GM19239 (cell line): ENCODE data around the gene KLHL24.
"Not testable (repeated sequence)": the region's sequence is repeated elsewhere in the genome, so short reads cannot be mapped to it uniquely, and the experiment has no call there.

Experiments used
- DNase-seq: peaks from one replicate; pipeline ENCODE4 v3.0.0; 2011; ENCODE audit warnings: low spot score; ENCODE audit not compliant: insufficient read length
- FAIRE-seq: peaks from 2 replicates; lab custom pipeline; 2011; peaks lifted over from hg19 to GRCh38; lab: Jason Lieb, UNC

KLHL24 gene

DNA sequence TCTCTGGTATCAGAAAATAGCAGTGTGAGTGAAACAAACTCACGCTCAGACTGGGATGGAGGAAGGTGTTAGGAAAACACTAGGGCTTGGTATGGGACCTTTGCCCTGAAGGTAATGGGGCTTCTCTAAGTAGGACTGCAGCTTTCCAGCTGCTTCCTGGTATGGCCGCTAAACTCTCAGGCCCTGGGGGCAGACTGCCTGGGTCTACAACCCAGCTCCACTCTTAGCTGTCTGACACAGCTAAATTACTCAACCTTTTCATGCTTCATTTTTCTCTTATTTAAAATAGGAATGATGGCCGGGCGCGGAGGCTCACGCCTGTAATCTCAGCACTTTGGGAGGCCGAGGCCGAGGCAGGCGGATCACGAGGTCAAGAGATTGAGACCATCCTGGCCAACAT lies 57.0 kb downstream of the KLHL24 start:
- no peak for DNase-seq
- no peak for FAIRE-seq

DNA sequence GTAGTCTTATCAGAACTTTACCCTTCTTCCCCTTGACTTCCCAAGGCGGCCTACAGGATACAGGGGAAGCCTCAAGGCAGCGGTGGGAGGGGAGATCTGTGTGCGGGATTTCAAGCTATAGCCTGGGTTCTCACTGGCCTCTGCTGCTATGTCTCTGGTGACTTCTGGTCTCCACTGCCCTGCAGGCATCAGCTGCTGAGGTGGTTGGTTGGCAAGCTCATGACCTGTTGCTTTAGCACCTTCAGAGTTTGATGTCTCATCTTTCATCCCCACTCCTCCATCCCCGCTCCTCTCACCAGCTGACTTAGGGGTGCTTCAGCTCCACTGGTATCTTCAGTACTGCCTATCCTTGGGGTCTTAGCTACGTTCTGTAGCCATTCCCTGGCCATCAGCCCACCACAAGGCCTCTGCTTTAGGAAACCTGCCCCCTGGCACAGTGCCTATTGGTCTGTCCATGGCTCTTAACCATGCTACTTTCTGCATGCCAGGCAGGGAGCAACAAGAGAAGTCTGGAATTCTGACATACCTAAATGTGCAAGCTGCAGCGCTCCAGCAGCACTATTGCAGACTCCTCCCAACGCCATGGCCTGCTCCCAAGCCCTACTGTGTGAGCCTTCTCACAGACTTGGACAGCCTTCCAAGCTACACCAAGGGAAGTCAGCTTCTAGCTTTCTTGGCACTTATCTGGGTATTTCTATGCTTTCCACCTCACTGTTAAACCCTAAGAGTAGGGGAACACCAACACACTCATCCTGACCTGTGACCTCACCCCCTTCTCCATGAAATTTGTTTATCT lies 60.3 kb downstream of the KLHL24 start:
- FAIRE-seq (no peak), DNase-seq (no peak)

DNA sequence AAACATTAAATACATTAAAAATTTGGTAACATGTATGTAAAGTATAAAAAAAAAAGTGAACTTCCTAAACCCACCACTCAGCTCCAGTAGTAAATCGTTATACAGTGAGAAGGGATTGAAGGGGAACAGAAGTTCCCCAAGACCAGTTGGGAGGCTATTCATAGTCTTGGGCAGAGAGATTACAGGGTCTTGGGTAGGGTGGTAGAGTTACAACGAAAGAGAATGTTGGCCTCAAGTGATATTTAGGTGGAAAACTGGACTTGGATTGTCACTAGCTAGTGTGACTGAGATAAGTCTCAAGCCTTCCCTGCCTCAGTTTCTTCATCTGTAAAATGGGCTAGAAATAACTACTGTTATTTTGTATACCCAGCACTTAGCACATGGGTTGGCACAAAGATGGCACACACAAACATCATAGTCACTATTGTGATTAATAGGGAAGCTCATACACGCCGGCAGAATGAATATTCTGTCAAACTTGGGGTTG lies 61.7 kb downstream of the KLHL24 start:
- DNase-seq (no peak), FAIRE-seq (no peak)

DNA sequence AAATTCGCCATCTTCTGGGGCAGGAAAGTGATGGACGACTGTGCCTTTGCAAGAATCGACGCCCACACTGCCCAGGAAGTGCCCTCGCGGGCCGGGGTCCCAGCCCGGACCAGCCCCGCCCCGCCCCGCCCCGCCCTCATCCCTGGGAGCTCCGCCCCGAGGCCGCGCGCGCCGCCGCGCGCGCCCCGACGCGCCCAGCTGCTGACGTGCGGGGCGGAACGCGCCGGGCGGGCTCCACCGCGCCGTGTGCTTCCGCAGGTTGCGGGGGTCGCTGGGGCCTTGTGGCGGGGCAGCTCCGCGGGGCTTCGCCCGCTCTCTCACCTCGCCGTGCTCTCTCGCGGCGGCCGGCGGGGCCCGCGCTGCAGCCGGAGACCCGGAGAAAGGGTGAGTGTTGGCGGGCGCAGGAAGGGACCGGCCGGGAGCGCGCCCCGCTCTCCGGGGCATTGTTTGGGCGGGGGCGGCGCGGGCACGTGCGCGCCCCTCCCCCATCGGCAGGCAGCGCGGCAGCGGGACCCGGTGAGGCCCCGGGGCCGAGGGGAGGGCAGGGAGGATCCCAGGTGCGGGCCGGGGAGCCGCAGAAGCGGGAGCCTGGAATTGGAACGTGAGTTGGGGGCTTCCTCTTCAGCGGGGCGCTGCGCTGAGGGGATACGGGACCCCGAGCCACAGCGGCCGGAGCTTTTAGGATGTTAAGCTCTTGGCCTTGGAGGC lies 62.3 kb downstream of the KLHL24 start, which contains the start of gene YEATS2:
TSS of gene YEATS2 (plus strand) at position 188 of the 708 bp plus-strand sequence. CDS start 17,366 bp downstream, outside the sequence.
- DNase-seq (peak; percentile 94), FAIRE-seq (no peak)

DNA sequence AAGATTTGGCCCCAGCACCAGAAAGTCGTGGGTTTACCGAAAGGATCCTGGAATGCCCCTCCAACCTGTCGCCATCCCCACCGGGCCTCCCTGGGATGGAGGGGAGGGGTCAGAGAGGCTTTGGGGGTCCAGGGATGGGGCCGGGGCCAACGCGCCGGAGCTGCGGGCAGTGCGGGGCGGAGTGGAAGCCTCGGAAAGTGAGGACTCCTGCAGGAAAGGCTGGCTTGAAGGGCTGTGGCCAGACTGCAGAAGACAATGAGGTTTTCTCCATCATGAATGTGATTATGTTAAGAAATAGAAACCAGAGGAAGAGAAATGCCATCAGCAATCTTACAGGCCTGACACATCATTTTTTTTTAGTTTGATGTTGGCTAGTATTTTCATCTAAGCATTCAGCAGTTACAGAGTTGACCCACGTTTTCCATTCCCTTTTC lies 62.9 kb downstream of the KLHL24 start:
- peak; percentile 37 for FAIRE-seq
- peak; percentile 42 for DNase-seq

DNA sequence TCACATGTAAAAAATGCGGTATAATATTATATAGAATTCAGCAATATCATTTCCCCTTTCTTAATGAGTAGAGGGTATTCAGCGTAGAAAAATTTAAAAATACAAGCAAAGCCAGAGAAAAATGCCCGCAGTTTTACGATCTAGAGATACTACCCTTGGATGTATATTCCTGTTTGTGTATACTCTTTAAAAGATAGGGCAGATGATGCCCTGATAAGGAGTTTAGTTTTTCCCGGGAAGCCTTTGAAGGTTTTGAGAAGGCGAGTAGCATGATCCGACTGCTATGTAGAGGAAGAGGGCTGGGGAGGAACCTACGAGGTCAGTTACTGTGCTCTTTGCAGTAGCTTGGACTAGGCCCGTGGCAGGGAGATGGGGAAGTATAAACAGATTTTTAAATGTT lies 63.3 kb downstream of the KLHL24 start:
- DNase-seq, result no peak
- peak; percentile 31 for FAIRE-seq

DNA sequence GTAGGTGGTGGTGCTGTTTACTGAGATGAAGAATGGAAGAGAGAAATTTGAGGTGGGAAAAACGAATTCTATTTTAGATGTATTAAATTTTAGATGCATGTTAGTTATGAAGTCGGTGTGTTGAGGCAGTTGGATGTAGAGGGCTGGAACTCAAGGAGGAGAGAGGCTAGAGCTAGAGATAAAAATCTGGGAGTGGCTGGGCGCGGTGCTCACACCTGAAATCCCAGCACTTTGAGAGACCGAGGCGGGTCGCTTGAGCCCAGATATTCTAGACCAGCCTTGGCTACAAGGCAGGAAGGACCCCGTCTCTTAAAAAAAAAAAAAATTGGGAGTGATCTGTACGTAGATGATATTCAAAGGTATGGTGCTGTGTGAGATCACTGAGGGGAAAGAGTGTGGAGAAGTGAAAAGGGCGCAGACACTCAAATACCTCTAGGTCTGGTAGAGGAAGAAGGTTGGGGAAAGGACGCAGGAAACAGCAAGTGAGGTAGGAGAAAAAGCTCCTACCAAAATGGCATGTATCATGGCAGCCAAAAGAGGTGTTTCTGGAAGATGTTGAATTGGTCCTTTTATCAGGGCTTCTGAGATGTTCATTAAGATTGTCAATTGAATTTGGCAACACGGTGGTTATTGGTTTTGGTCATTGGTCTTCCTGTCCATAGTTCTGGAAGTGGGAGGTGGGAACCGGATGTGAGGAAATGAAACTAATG lies 64.0 kb downstream of the KLHL24 start:
- FAIRE-seq (peak; percentile 54), DNase-seq (no peak)

DNA sequence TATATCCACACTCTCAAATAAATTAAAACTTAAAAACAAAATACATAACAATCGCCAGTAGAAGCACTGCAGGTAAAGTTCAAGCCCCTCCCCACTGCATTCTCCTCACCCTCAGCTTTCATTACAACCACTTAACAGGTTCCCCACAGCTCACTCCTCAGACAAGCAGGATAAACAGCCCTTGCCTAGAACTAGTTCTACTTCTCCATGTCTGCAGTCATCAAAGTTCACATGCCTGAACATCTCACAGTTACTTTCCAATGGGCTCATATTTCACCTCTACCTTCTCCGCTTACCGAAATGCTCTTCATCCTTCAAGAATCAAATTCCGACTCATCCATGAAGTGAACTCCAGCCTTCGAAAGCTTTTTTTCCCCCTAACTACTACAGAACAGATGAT lies 66.3 kb downstream of the KLHL24 start:
- FAIRE-seq (no peak), DNase-seq (no peak)

DNA sequence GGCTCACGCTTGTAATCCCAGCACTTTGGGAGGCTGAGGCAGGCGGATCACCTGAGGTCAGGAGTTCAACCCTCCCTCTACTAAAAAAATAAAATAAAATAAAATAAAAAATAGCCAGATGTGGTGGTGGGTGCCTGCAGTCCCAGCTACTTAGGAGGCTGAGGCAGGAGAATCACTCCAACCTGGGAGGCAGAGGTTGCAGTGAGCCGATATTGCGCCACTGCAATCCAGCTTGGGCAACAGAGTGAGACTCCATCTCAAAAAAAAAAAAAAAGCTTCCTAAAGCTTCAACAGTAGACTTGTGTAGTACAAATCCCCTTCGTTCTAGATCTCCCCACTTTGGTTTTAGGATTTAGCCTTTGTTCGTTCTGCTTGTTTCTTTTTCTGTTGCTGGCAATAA lies 68.5 kb downstream of the KLHL24 start:
- not testable (repeated sequence) for FAIRE-seq, DNase-seq

DNA sequence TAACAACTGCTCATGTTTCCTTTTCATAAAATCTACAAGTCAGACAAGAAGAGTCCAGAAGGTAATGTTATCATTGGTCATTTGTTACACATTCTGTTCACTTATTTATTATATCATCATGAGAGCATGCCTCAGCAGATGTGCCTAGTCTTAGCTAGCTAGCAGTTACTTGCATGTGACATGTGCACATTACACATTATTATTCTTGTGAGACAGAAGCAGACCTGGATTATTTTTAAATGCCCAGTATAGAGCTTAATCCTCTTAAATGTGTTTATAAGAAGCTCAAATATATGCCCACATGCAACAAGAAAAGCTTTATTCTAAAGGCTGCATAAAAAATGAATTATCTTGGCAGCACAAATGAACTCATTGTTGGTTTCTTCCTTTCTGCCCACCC lies 74.8 kb downstream of the KLHL24 start:
- no peak for DNase-seq
- no peak for FAIRE-seq

DNA sequence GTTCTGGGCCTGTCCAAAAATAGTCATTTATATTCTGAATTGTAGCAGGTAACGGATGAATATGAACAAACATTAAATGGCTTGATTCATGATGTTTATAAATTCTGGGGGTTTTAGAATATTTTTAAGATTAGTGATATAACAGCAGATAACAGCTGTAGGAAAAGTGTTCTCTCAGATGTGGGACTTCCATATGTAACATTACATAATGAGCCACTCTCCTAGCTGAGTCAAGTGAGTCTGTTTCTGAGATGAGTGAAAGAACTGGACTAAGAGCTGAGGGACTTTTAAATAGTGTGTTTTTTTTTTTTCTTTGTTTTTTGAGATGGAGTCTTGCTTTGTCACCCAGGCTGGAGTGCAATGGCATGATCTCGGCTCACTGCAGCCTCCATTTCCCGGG lies 76.1 kb downstream of the KLHL24 start:
- DNase-seq (no peak), FAIRE-seq (no peak)

DNA sequence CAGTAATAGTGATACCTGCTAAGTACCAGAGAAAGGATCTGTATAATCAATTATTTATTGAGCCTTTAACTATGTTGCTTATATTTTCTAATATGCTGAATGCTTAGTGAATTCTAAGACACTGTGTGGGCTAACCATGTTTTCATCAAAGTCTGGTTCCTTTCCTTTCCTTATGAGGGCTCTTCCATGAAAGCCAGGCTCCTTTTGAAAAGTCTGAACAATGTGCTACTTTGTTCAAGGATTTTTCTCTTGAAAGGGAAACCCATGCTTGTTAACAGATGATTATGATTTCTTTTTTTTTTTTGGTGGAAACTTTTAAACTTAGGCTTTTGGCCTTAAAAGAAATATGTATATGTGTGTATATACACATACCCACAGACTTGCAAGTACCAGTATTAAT lies 79.2 kb downstream of the KLHL24 start:
- FAIRE-seq (no peak), DNase-seq (no peak)

DNA sequence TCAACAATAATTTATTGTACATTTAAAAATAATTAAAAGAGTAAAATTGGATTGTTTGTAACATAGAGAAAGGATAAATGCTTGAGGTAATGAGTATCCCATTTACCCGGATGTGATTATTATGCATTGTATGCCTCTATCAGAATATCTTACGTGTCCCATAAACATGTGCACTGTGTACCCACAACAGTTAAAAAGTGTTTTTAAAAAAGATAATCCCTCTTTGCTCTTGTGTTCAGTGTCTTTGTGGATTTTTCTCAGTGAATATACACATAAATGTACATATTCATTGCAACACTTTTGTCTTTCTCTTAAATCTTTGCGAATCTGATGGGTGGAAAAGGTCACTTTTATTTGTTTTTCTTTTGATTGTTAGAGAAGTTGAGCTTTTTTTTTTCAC lies 82.6 kb downstream of the KLHL24 start:
- DNase-seq (no peak), FAIRE-seq (no peak)

DNA sequence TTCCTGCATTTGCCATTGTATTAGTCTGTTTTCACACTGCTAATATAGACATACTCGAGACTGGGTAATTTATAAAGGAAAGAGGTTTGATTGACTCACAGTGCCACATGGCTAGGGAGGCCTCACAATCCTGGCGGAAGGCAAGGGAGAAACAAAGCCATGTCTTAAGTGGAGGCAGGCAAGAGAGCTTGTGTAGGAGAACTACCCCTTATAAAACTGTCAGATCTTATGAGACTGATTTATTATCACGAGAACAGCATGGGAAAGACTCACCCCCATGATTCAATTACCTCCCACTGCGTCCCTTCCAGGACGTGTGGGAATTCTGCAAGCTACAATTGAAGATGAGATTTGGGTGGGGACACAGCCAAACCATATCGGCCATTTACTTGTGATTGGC lies 90.0 kb downstream of the KLHL24 start:
- FAIRE-seq (no peak), DNase-seq (no peak)

DNA sequence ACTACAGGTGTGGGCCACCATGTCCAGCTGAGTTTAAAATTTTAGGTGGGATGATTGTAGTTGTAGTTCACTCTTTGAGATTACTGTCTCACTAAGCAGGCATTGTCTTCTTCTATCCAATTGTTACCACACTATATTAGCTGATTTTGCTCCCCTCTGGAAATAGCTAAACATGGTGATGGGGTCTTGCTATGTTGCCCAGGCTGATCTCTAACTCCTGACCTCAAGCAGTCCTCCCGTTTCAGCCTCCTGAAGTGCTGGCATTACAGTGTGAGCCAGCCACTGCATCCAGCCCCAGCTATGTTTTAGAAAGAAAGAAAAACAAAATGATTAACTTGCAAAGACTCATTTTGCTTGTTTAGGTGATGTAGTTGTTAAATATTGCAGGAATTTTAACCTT lies 92.8 kb downstream of the KLHL24 start:
- FAIRE-seq, result no peak
- no peak for DNase-seq

DNA sequence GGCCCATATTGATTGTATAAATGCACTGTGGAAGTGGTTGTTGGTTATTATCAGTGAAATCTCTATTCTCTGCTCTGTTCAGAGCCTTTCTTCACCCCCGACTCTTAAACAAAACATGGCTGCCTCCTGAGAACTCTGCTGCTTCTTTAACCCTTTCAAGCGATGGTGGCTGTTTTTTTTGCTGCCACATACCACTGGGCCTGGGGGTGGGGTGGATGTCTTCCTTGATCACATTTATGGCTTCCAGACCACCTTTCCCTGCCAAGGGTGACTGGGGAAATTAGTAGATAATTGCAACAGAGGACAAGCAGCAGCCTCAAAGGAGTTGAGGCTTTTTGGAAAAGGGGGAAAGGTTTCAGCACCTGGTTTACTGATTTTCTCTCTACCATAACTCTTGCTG lies 94.9 kb downstream of the KLHL24 start:
- DNase-seq (no peak), FAIRE-seq (no peak)

DNA sequence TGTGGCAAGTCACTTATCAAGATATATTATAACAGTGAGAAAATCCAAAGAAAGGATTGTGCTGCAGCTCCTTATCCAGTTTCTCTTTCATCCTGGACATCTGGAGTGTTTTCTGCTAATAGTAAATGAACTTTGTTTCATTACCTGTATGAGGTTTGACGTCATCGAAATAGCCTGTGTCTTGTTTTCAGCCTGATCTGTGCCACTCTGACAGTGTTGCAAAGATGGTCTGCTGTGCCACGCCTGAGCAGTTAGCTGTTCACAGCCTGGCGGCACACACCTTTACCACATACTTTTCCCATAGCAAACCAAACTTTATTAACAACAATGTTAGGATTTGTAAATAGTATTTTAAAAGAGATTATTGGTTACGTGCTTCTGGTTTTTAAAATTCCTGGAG lies 96.2 kb downstream of the KLHL24 start:
- no peak for FAIRE-seq

DNA sequence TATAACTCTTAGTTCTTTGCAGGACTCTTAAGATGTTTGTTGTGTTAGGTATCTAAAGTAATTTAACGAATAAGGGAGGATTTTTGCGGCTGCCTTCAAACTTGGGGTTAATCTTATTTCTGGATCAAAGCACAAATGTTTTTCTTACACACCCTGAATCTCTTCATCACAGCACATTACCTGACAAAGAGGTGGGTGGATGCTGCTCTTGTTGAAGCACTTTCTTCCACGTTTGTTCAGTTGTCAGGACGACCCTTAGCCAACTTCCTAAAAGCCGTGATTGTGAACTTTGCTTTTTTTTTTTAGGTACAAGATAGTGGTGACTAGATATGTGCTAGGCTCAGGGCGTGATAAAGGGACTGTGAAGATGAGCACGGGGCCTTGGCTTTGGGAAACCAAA lies 98.1 kb downstream of the KLHL24 start:
- FAIRE-seq, result no peak
- no peak for DNase-seq

More for the DNA sequence above, 96.2 kb downstream of the KLHL24 start:
- DNase-seq, result no peak
